K562 (cell line): Measurements from ENCODE around the gene CTXN1. TPM values are rescaled to one million over a fixed set of nuclear protein-coding genes. Genes with fewer than 3 reads are reported as not detected.

Experiments used
- ATF1 ChIP-seq, 2 experiments: fragments of 450-650 bp in 1 of 2; IDR thresholded peaks; 2 replicates each; pipeline ENCODE4 v1.6.1; 2016; ENCODE audit warnings: missing compliant biosample characterization in 1 of 2, missing genetic modification characterization in 1 of 2
- BHLHE40 ChIP-seq: IDR thresholded peaks from 2 replicates; pipeline ENCODE4 v1.6.1; 2011; ENCODE audit warnings: low read length, improper control_type of control experiment
- BRCA1 ChIP-seq, 2 experiments: fragments of 450-650 bp in 1 of 2; sonication (generic) in 1 of 2; formaldehyde crosslinking in 1 of 2; IDR thresholded peaks; 2 replicates each; pipeline versions ENCODE4 v1.5.0 to v1.6.1; 2017 to 2020; ENCODE audit warnings: mild to moderate bottlenecking in 1 of 2, missing genetic modification reagents in 1 of 2
- BRD4 ChIP-seq: fragments of 200-600 bp; sonication (generic); IDR thresholded peaks from 2 replicates; pipeline ENCODE4 v1.6.1; 2017; ENCODE audit warnings: inconsistent platforms
- COPS2 ChIP-seq: fragments of 450-650 bp; conservative IDR thresholded peaks from 2 replicates; pipeline ENCODE4 v1.6.1; 2016; ENCODE audit warnings: mild to moderate bottlenecking, moderate library complexity
- KHSRP ChIP-seq: fragments of 450-650 bp; IDR thresholded peaks from 2 replicates; pipeline ENCODE4 v1.6.1; 2017
- NFE2L1 ChIP-seq: fragments of 450-650 bp; IDR thresholded peaks from 2 replicates; pipeline ENCODE4 v1.6.1; 2016; ENCODE audit warnings: missing genetic modification characterization, low read depth, mild to moderate bottlenecking, missing compliant biosample characterization, moderate library complexity, borderline replicate concordance
- NR2F6 ChIP-seq: fragments of 450-650 bp; formaldehyde crosslinking; IDR thresholded peaks from 2 replicates; pipeline ENCODE4 v1.4.0; 2020; ENCODE audit warnings: mild to moderate bottlenecking
- RBM34 ChIP-seq: fragments of 200-400 bp; formaldehyde crosslinking; IDR thresholded peaks from 2 replicates; pipeline ENCODE4 v1.6.1; 2018; ENCODE audit warnings: low read length, borderline replicate concordance; ENCODE audit not compliant: insufficient read depth
- ZNF282 ChIP-seq: sonication (generic); formaldehyde crosslinking; IDR thresholded peaks from 2 replicates; pipeline ENCODE4 v1.8.1; 2023; ENCODE audit warnings: missing genetic modification reagents
- ZNF354B ChIP-seq: fragments of 250-450 bp; sonication (Bioruptor Pico); IDR thresholded peaks from 2 replicates; pipeline ENCODE4 v1.4.0; 2020
- ZNF644 ChIP-seq: fragments of 200-800 bp; sonication (Bioruptor generic); IDR thresholded peaks from 2 replicates; pipeline ENCODE4 v1.6.1; 2016; ENCODE audit warnings: low read depth, missing genetic modification characterization, missing compliant biosample characterization
- ZNF766 ChIP-seq: fragments of 200-800 bp; sonication (Bioruptor generic); conservative IDR thresholded peaks from 2 replicates; pipeline ENCODE4 v1.6.1; 2016; ENCODE audit warnings: missing genetic modification characterization, missing compliant biosample characterization
- polyA plus RNA-seq, 8 experiments: library from polyadenylated mRNA; depleted of rRNA in 4 of 8; stranded (reverse) in 5 of 8; unstranded in 3 of 8; fragments of >200 nt; fragmentation: Nextera tagmentation in 2 of 8; fragmentation: Illumina TruSeq in 1 of 8; extraction: Ambion mirVana in 2 of 8; extraction: Trizol in 1 of 8; gene quantifications; 2 replicates each; pipeline versions ENCODE4 v1.2.1 to v1.2.3, GENCODE V29; 2011 to 2014; ENCODE audit warnings: inconsistent platforms in 1 of 8, missing spikeins in 1 of 8
- total RNA-seq, 7 experiments: library from RNA; depleted of rRNA in 6 of 7; stranded (reverse); fragments of >200 nt in 6 of 7; fragmentation: Illumina TruSeq in 2 of 7; extraction: Trizol in 2 of 7; gene quantifications; 2 replicates each; pipeline versions ENCODE4 v1.2.1 to v1.2.3, GENCODE V29; 2011 to 2021; ENCODE audit warnings: low replicate concordance in 1 of 7
- TF ChIP-seq, protein P1 (sequence below): IDR thresholded peaks from 2 replicates; pipeline ENCODE4 v1.6.1; 2016; ENCODE audit warnings: missing genetic modification characterization, missing compliant biosample characterization
- TF ChIP-seq, protein P2 (sequence below): fragments of 200-800 bp; sonication (Bioruptor generic); IDR thresholded peaks from 2 replicates; pipeline ENCODE4 v1.6.1; 2016; ENCODE audit warnings: missing genetic modification characterization, missing compliant biosample characterization
- TF ChIP-seq, protein P3 (sequence below): sonication (generic); formaldehyde crosslinking; IDR thresholded peaks from 2 replicates; pipeline ENCODE4 v1.8.1; 2023; ENCODE audit warnings: mild to moderate bottlenecking, missing genetic modification reagents, moderate library complexity
- TF ChIP-seq, protein P4 (sequence below): fragments of 450-650 bp; IDR thresholded peaks from 2 replicates; pipeline ENCODE4 v1.6.1; 2016; ENCODE audit warnings: low read depth, mild to moderate bottlenecking, moderate library complexity
- TF ChIP-seq, protein P5 (sequence below): sonication (generic); formaldehyde crosslinking; IDR thresholded peaks from 2 replicates; pipeline ENCODE4 v1.8.1; 2022; ENCODE audit warnings: missing genetic modification reagents

CTXN1 gene
- total and polyA plus RNA-seq, 9 of the 15 experiments (the other 6 are each of a cell fraction or from before 2014, with no cell fraction given): 0.15 to 37.4 (median 1.8) TPM; not detected in 2

DNA sequence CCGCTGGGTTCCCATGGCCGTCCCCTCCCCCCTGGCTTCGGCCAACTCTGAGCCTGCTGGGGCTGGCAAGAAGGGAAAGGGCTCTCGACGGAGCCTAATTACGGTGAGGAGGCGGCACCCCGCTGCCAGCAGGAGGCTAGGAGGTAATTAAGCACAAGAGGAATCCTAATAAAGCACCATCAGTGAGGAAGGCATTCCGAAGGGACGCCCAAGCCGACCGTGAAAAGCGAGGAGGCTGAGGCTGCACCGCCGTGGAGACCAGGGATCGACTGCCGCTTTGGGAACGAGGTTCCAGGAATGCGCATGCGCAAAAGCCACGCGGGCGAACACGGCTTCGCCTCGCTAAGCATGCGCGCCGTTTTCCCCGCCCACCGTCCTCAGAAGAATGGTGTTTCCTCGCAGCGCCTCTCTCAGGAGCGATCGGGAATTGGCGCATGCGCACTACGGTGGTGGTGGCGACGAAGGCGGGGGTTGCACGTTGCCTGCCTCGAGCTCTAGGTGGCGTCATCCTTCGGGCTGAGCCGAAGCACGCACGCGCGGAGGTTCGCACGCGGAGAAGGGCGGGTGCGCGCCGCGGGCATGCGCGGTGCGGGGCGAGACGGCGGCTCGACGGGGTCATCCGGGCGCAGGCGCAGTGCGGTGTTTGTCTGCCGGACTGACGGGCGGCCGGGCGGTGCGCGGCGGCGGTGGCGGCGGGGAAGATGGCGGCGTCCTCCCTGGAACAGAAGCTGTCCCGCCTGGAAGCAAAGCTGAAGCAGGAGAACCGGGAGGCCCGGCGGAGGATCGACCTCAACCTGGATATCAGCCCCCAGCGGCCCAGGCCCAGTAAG lies 22.5 kb downstream of the CTXN1 start, which contains the start of gene MAP2K7 (continued):
- no peak for TF ChIP-seq NR2F6 (CRISPR knock-in tag)
- peak; percentile 83 for TF ChIP-seq BHLHE40
- TF ChIP-seq ZNF644 (tag): no peak
- no peak for TF ChIP-seq ATF1 (CRISPR knock-in tag; IDR thresholded peaks at IDR 0.05)
- peak; percentile 61 for TF ChIP-seq ATF1 (tag; IDR thresholded peaks at IDR 0.05)
- TF ChIP-seq, protein P1, sequence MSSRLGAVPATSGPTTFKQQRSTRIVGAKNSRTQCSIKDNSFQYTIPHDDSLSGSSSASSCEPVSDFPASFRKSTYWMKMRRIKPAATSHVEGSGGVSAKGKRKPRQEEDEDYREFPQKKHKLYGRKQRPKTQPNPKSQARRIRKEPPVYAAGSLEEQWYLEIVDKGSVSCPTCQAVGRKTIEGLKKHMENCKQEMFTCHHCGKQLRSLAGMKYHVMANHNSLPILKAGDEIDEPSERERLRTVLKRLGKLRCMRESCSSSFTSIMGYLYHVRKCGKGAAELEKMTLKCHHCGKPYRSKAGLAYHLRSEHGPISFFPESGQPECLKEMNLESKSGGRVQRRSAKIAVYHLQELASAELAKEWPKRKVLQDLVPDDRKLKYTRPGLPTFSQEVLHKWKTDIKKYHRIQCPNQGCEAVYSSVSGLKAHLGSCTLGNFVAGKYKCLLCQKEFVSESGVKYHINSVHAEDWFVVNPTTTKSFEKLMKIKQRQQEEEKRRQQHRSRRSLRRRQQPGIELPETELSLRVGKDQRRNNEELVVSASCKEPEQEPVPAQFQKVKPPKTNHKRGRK (tag): no peak
- TF ChIP-seq ZNF282 (CRISPR knock-in tag): no peak
- no peak for TF ChIP-seq ZNF766 (CRISPR knock-in tag)
- TF ChIP-seq ZNF354B (CRISPR knock-in tag): no peak
- TF ChIP-seq, protein P2, sequence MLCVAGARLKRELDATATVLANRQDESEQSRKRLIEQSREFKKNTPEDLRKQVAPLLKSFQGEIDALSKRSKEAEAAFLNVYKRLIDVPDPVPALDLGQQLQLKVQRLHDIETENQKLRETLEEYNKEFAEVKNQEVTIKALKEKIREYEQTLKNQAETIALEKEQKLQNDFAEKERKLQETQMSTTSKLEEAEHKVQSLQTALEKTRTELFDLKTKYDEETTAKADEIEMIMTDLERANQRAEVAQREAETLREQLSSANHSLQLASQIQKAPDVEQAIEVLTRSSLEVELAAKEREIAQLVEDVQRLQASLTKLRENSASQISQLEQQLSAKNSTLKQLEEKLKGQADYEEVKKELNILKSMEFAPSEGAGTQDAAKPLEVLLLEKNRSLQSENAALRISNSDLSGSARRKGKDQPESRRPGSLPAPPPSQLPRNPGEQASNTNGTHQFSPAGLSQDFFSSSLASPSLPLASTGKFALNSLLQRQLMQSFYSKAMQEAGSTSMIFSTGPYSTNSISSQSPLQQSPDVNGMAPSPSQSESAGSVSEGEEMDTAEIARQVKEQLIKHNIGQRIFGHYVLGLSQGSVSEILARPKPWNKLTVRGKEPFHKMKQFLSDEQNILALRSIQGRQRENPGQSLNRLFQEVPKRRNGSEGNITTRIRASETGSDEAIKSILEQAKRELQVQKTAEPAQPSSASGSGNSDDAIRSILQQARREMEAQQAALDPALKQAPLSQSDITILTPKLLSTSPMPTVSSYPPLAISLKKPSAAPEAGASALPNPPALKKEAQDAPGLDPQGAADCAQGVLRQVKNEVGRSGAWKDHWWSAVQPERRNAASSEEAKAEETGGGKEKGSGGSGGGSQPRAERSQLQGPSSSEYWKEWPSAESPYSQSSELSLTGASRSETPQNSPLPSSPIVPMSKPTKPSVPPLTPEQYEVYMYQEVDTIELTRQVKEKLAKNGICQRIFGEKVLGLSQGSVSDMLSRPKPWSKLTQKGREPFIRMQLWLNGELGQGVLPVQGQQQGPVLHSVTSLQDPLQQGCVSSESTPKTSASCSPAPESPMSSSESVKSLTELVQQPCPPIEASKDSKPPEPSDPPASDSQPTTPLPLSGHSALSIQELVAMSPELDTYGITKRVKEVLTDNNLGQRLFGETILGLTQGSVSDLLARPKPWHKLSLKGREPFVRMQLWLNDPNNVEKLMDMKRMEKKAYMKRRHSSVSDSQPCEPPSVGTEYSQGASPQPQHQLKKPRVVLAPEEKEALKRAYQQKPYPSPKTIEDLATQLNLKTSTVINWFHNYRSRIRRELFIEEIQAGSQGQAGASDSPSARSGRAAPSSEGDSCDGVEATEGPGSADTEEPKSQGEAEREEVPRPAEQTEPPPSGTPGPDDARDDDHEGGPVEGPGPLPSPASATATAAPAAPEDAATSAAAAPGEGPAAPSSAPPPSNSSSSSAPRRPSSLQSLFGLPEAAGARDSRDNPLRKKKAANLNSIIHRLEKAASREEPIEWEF (CRISPR knock-in tag): no peak
- TF ChIP-seq BRCA1 (IDR thresholded peaks at IDR 0.05): no peak
- TF ChIP-seq BRCA1 (CRISPR knock-in tag; IDR thresholded peaks at IDR 0.05): no peak
- TF ChIP-seq, protein P3, sequence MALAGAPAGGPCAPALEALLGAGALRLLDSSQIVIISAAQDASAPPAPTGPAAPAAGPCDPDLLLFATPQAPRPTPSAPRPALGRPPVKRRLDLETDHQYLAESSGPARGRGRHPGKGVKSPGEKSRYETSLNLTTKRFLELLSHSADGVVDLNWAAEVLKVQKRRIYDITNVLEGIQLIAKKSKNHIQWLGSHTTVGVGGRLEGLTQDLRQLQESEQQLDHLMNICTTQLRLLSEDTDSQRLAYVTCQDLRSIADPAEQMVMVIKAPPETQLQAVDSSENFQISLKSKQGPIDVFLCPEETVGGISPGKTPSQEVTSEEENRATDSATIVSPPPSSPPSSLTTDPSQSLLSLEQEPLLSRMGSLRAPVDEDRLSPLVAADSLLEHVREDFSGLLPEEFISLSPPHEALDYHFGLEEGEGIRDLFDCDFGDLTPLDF (CRISPR knock-in tag): no peak; the same call in 1 of the 2 replicates
- TF ChIP-seq RBM34: no peak
- no peak for TF ChIP-seq NFE2L1 (tag)
- no peak for TF ChIP-seq BRD4
- TF ChIP-seq COPS2: no peak
- TF ChIP-seq KHSRP: no peak
- TF ChIP-seq, protein P4, sequence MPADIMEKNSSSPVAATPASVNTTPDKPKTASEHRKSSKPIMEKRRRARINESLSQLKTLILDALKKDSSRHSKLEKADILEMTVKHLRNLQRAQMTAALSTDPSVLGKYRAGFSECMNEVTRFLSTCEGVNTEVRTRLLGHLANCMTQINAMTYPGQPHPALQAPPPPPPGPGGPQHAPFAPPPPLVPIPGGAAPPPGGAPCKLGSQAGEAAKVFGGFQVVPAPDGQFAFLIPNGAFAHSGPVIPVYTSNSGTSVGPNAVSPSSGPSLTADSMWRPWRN: no peak
- TF ChIP-seq, protein P5, sequence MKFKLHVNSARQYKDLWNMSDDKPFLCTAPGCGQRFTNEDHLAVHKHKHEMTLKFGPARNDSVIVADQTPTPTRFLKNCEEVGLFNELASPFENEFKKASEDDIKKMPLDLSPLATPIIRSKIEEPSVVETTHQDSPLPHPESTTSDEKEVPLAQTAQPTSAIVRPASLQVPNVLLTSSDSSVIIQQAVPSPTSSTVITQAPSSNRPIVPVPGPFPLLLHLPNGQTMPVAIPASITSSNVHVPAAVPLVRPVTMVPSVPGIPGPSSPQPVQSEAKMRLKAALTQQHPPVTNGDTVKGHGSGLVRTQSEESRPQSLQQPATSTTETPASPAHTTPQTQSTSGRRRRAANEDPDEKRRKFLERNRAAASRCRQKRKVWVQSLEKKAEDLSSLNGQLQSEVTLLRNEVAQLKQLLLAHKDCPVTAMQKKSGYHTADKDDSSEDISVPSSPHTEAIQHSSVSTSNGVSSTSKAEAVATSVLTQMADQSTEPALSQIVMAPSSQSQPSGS (CRISPR knock-in tag): no peak
